Osteocyte (in vitro differentiated cells): ENCODE measurements around the gene MBD6. TPM values are rescaled to one million over a fixed set of nuclear protein-coding genes. Genes with fewer than 3 reads are reported as not detected.
"Not testable (repeated sequence)": the region's sequence is repeated elsewhere in the genome, so short reads cannot be mapped to it uniquely, and the experiment has no call there.

Source experiments
- DNase-seq: peaks from one replicate; pipeline ENCODE4 v3.0.0; 2021; ENCODE audit warnings: mixed read lengths; ENCODE audit not compliant: unreplicated experiment; ENCODE audit errors: extremely low spot score
- H3K27ac Mint-ChIP-seq: one replicate; pipeline ENCODE4 v1.8.0; 2021; ENCODE audit warnings: mild to moderate bottlenecking, mixed read lengths; ENCODE audit not compliant: unreplicated experiment
- H3K27me3 Mint-ChIP-seq: one replicate; pipeline ENCODE4 v1.8.0; 2021; ENCODE audit warnings: mixed read lengths; ENCODE audit not compliant: unreplicated experiment
- H3K36me3 Mint-ChIP-seq: one replicate; pipeline ENCODE4 v1.8.0; 2021; ENCODE audit warnings: mixed read lengths; ENCODE audit not compliant: unreplicated experiment
- H3K4me1 Mint-ChIP-seq: one replicate; pipeline ENCODE4 v1.8.0; 2021; ENCODE audit warnings: mixed read lengths; ENCODE audit not compliant: unreplicated experiment
- H3K4me3 Mint-ChIP-seq: one replicate; pipeline ENCODE4 v1.8.0; 2021; ENCODE audit warnings: mild to moderate bottlenecking, moderate library complexity, mixed read lengths; ENCODE audit not compliant: unreplicated experiment
- H3K9me3 Mint-ChIP-seq: one replicate; pipeline ENCODE4 v1.8.0; 2021; ENCODE audit warnings: mixed read lengths; ENCODE audit not compliant: unreplicated experiment
- CTCF ChIP-seq: fragments of 200-600 bp; sonication (generic); IDR thresholded peaks from 2 replicates; pipeline ENCODE4 v1.5.0; 2021; ENCODE audit warnings: antibody characterized with exemption, mild to moderate bottlenecking, moderate library complexity
- total RNA-seq: library from RNA; stranded (reverse); gene quantifications from 2 replicates; pipeline ENCODE4 v1.2.1, GENCODE V29; 2021

The MBD6 gene
- total RNA-seq, 1 donor from 2014 or later, result 104 TPM

- Mint-ChIP-seq H3K36me3 (peaks cover 3% of the 10 kb centered on the region), H3K9me3 (no peaks in the 10 kb centered on the region), H3K27me3 (peaks cover 51% of the 10 kb centered on the region), H3K4me3 (no peak overlapping the region), H3K27ac (no peak overlapping the region), H3K4me1 (peaks cover 14% of the 10 kb centered on the region)
- no peak for DNase-seq
- TF ChIP-seq CTCF, result no peak
Observed at GRCh38 chr12:57553343-57554202, 30.9 kb downstream of the MBD6 start.

- H3K4me3 Mint-ChIP-seq, result no peak overlapping the region
- H3K27me3 Mint-ChIP-seq, result peaks cover 42% of the 10 kb centered on the region
- TF ChIP-seq CTCF, result no peak
- H3K36me3 Mint-ChIP-seq, result peaks cover 3% of the 10 kb centered on the region
- H3K27ac Mint-ChIP-seq, result no peak overlapping the region
- H3K4me1 Mint-ChIP-seq, result peaks cover 10% of the 10 kb centered on the region
- no peak for DNase-seq
- H3K9me3 Mint-ChIP-seq, result no peaks in the 10 kb centered on the region
Observed at GRCh38 chr12:57554453-57554852, 31.8 kb downstream of the MBD6 start.

- peaks cover 3% of the 10 kb centered on the region for H3K36me3 Mint-ChIP-seq
- no peak for DNase-seq
- peaks cover 9% of the 10 kb centered on the region for H3K4me1 Mint-ChIP-seq
- no peak overlapping the region for H3K27ac Mint-ChIP-seq
- TF ChIP-seq CTCF, result no peak
- H3K27me3 Mint-ChIP-seq, result peaks cover 41% of the 10 kb centered on the region
- H3K9me3 Mint-ChIP-seq, result no peaks in the 10 kb centered on the region
- no peak overlapping the region for H3K4me3 Mint-ChIP-seq
Observed at GRCh38 chr12:57554897-57555296, 32.3 kb downstream of the MBD6 start.

- Mint-ChIP-seq H3K4me3 (no peak overlapping the region), H3K9me3 (no peaks in the 10 kb centered on the region), H3K36me3 (peaks cover 2% of the 10 kb centered on the region), H3K27ac (no peak overlapping the region), H3K27me3 (peaks cover 48% of the 10 kb centered on the region), H3K4me1 (no peaks in the 10 kb centered on the region)
- TF ChIP-seq CTCF, result no peak
- DNase-seq, result no peak
Observed at GRCh38 chr12:57558864-57559263, 36.2 kb downstream of the MBD6 start.

- H3K4me1 Mint-ChIP-seq, result no peaks in the 10 kb centered on the region
- H3K9me3 Mint-ChIP-seq, result no peaks in the 10 kb centered on the region
- peaks cover 45% of the 10 kb centered on the region for H3K27me3 Mint-ChIP-seq
- no peak for TF ChIP-seq CTCF
- no peak overlapping the region for H3K27ac Mint-ChIP-seq
- H3K4me3 Mint-ChIP-seq, result no peak overlapping the region
- no peak for DNase-seq
- no peaks in the 10 kb centered on the region for H3K36me3 Mint-ChIP-seq
Observed at GRCh38 chr12:57560516-57560915, 37.9 kb downstream of the MBD6 start.

- not testable (repeated sequence) for H3K4me1 Mint-ChIP-seq, H3K9me3 Mint-ChIP-seq, H3K36me3 Mint-ChIP-seq, DNase-seq, H3K27ac Mint-ChIP-seq, H3K4me3 Mint-ChIP-seq
- H3K27me3 Mint-ChIP-seq, result peaks cover 45% of the 10 kb centered on the region
Observed at GRCh38 chr12:57561117-57561516, 38.5 kb downstream of the MBD6 start.
